Fibroblast of lung (primary cell): Measurements from ENCODE around the gene NAP1L4. TPM values are rescaled to one million over a fixed set of nuclear protein-coding genes. Genes with fewer than 3 reads are reported as not detected.

Experiments used
- DNase-seq, 2 donors: peaks; one replicate each; pipeline versions ENCODE4 v3.0.0 to v3.0.0-alpha.2; 2010; ENCODE audit warnings: low read depth in 2 of 2
- H2AFZ ChIP-seq: 2 replicates; pipeline ENCODE4 v1.5.1; 2012; ENCODE audit warnings: low read length, control low read depth, inconsistent platforms
- H3K27ac ChIP-seq: 2 replicates; pipeline ENCODE4 v1.5.1; 2011; ENCODE audit warnings: low read length, control low read depth; ENCODE audit not compliant: insufficient read depth
- H3K27me3 ChIP-seq: 2 replicates; pipeline ENCODE4 v1.5.1; 2011; ENCODE audit warnings: mild to moderate bottlenecking, low read length; ENCODE audit not compliant: control insufficient read depth, insufficient read depth
- H3K36me3 ChIP-seq: 2 replicates; pipeline ENCODE4 v1.5.1; 2011; ENCODE audit warnings: low read length; ENCODE audit not compliant: control insufficient read depth, insufficient read depth
- H3K4me1 ChIP-seq: 2 replicates; pipeline ENCODE4 v1.5.1; 2011; ENCODE audit warnings: low read length; ENCODE audit not compliant: control insufficient read depth, insufficient read depth; ENCODE audit errors: extremely low read depth
- H3K4me2 ChIP-seq: 2 replicates; pipeline ENCODE4 v1.5.1; 2011; ENCODE audit warnings: low read length, control low read depth; ENCODE audit not compliant: insufficient read depth; ENCODE audit errors: extremely low read depth
- H3K4me3 ChIP-seq, 4 experiments: fragments of 200-600 bp in 1 of 4; sonication (generic) in 1 of 4; replicated peaks in 1 of 4; 2 replicates each; pipeline ENCODE4 v1.5.1; 2011 to 2016; ENCODE audit warnings: low read length in 4 of 4, low read depth in 3 of 4, mild to moderate bottlenecking in 3 of 4, control low read depth in 2 of 4, inconsistent platforms in 1 of 4, mixed read lengths in 1 of 4; ENCODE audit not compliant: insufficient read depth in 1 of 4; ENCODE audit errors: control extremely low read depth in 1 of 4
- H3K79me2 ChIP-seq: 2 replicates; pipeline ENCODE4 v1.5.1; 2012; ENCODE audit warnings: mild to moderate bottlenecking, low read length, inconsistent platforms; ENCODE audit not compliant: control insufficient read depth, insufficient read depth
- H3K9ac ChIP-seq: 2 replicates; pipeline ENCODE4 v1.5.1; 2011; ENCODE audit warnings: mild to moderate bottlenecking, low read length, control low read depth; ENCODE audit not compliant: insufficient read depth
- H3K9me3 ChIP-seq: 2 replicates; pipeline ENCODE4 v1.5.1; 2012; ENCODE audit warnings: low read depth, low read length; ENCODE audit not compliant: control insufficient read depth, insufficient read depth
- H4K20me1 ChIP-seq: 2 replicates; pipeline ENCODE4 v1.5.1; 2011; ENCODE audit warnings: low read length; ENCODE audit not compliant: control insufficient read depth, insufficient read depth; ENCODE audit errors: extremely low read depth
- EZH2 ChIP-seq: IDR thresholded peaks from 2 replicates; pipeline ENCODE4 v1.5.1; 2012; ENCODE audit warnings: low read length, control low read depth, mild to moderate bottlenecking; ENCODE audit errors: missing control alignments
- polyA plus RNA-seq, 2 donors: library from polyadenylated mRNA; depleted of rRNA in 1 of 2; stranded (reverse) in 1 of 2; unstranded in 1 of 2; fragments of >200 nt; gene quantifications; 2 replicates each; pipeline ENCODE4 v1.2.1, GENCODE V29; 2011 to 2012; ENCODE audit warnings: missing spikeins in 1 of 2
- total RNA-seq: library from RNA; depleted of rRNA; stranded (reverse); fragments of >200 nt; gene quantifications from 2 replicates; pipeline ENCODE4 v1.2.1, GENCODE V29; 2014
- TF ChIP-seq, protein P1 (sequence below), 2 donors: IDR thresholded peaks in 1 of 2; conservative IDR thresholded peaks in 1 of 2; 1 replicate in 1 of 2; 2 replicates in 1 of 2; pipeline ENCODE4 v1.5.1; 2011 to 2012; ENCODE audit warnings: low read length in 2 of 2, control low read depth in 1 of 2, inconsistent platforms in 1 of 2, low read depth in 1 of 2, mild to moderate bottlenecking in 1 of 2

NAP1L4 gene
- total and polyA plus RNA-seq, 2 donors (not counting 1 experiment from before 2014, with no cell fraction given): 79.5 to 113 TPM

DNA sequence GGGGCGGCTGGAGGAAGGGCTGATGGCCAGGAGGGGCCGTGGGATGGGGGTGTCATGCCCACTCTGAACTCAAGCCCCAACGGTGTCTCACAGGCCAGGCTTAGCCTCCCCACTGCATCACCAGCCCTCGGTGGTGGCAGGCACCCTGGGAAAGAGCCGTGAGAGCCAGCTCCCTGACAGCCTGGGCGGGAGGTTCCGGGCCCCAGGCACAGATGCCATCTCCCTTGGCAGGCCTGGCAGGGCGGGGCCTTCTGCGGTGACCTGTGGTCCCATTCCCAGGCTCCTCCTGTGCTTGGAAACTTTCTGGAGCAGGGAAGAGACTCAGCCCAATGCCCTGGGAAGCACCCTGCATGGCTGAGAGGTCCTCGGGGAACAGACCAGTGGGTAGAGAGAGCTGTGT lies 67.7 kb downstream of the NAP1L4 start:
- no peaks in the 10 kb centered on the region for H3K27me3 ChIP-seq
- H3K4me1 ChIP-seq: peaks cover 2% of the 10 kb centered on the region
- DNase-seq: no peak
- H2AFZ ChIP-seq: no peak overlapping the region
- H3K9me3 ChIP-seq: no peaks in the 10 kb centered on the region
- H3K27ac ChIP-seq: no peak overlapping the region
- no peaks in the 10 kb centered on the region for H4K20me1 ChIP-seq
- no peaks in the 10 kb centered on the region for H3K36me3 ChIP-seq
- H3K4me3 ChIP-seq: no peak overlapping the region
- no peak overlapping the region for H3K9ac ChIP-seq
- no peak for TF ChIP-seq EZH2
- TF ChIP-seq, protein P1, sequence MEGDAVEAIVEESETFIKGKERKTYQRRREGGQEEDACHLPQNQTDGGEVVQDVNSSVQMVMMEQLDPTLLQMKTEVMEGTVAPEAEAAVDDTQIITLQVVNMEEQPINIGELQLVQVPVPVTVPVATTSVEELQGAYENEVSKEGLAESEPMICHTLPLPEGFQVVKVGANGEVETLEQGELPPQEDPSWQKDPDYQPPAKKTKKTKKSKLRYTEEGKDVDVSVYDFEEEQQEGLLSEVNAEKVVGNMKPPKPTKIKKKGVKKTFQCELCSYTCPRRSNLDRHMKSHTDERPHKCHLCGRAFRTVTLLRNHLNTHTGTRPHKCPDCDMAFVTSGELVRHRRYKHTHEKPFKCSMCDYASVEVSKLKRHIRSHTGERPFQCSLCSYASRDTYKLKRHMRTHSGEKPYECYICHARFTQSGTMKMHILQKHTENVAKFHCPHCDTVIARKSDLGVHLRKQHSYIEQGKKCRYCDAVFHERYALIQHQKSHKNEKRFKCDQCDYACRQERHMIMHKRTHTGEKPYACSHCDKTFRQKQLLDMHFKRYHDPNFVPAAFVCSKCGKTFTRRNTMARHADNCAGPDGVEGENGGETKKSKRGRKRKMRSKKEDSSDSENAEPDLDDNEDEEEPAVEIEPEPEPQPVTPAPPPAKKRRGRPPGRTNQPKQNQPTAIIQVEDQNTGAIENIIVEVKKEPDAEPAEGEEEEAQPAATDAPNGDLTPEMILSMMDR (conservative IDR thresholded peaks at IDR 0.05 in 1 of 2, IDR thresholded peaks at IDR 0.05 in 1 of 2; ENCODE audit: low read depth in 1 of 2, low read length in 2 of 2): no peak
- peaks cover 26% of the 10 kb centered on the region for H3K79me2 ChIP-seq
- H3K4me2 ChIP-seq: no peak overlapping the region

DNA sequence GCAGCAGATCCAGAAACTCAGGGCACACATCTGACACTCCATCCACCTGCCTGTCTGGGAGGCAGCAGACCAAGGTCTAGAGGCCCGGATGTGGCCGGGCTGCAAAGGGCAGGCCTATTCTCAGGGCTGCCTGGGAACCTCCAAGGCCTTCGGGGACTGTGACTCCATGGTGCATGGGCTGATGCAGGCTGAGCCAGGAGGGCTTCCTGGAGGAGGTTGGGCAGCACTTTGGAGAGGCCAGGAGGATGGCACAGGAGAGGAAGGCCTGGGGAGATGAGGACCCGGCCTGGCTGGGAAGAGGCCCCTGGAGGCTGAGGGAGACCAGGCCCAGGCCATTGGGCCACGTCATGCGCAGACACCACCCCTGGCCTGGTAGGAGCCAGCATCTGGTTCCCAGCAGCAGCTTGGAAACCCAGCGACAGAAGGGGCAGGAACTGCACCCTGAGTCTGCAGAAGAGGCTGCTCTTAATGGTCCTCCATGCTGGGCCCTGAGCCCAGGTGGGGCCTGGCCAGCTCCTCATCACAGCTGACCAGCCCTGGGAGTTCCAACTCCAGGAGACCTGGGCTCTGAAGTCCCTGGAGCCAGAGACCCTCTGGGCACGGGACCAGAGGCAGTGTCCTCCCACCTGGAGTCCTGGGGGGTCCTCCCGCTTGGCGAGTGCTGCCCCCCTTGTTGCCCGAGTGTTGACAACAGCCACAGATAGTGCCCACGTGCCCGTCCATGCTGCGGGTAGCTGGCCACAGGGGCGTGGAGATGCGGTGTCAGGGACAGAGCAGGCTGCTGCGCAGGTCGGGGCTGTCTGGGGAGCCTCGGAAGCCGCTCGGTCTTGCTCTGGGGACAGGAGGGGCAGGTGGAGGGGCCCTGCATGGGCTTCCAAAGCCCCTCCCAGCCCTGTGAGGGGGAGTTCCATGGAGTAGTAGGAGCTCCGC lies 68.4 kb downstream of the NAP1L4 start:
- Histone ChIP-seq H3K9me3 (no peaks in the 10 kb centered on the region), H3K27ac (no peak overlapping the region), H2AFZ (no peak overlapping the region), H3K9ac (no peak overlapping the region), H3K4me1 (peaks cover 2% of the 10 kb centered on the region), H3K4me2 (no peak overlapping the region), H3K36me3 (no peaks in the 10 kb centered on the region), H3K4me3 (no peak overlapping the region), H3K27me3 (no peaks in the 10 kb centered on the region), H3K79me2 (peaks cover 24% of the 10 kb centered on the region), H4K20me1 (no peaks in the 10 kb centered on the region)
- TF ChIP-seq EZH2: no peak
- TF ChIP-seq, protein P1 (conservative IDR thresholded peaks at IDR 0.05 in 1 of 2, IDR thresholded peaks at IDR 0.05 in 1 of 2; ENCODE audit: low read depth in 1 of 2, low read length in 2 of 2): no peak
- DNase-seq: no peak

- TF ChIP-seq, protein P1 (conservative IDR thresholded peaks at IDR 0.05 in 1 of 2, IDR thresholded peaks at IDR 0.05 in 1 of 2; ENCODE audit: low read depth in 1 of 2, low read length in 2 of 2): no peak
- no peak for TF ChIP-seq EZH2
- H3K27ac ChIP-seq: no peak overlapping the region
Measured at GRCh38 chr11:2922655-2923054, 69.5 kb downstream of the NAP1L4 start.

More at GRCh38 chr11:2922655-2923054, 69.5 kb downstream of the NAP1L4 start:
- no peak overlapping the region for H3K4me3 ChIP-seq
- H3K9me3 ChIP-seq: no peaks in the 10 kb centered on the region
- no peak overlapping the region for H3K4me2 ChIP-seq
- no peak for DNase-seq
- no peaks in the 10 kb centered on the region for H3K4me1 ChIP-seq
- H2AFZ ChIP-seq: no peak overlapping the region
- H3K79me2 ChIP-seq: peaks cover 13% of the 10 kb centered on the region
- no peaks in the 10 kb centered on the region for H3K27me3 ChIP-seq
- no peaks in the 10 kb centered on the region for H3K36me3 ChIP-seq
- no peaks in the 10 kb centered on the region for H4K20me1 ChIP-seq
- H3K9ac ChIP-seq: no peak overlapping the region
